Dermis blood vessel endothelial cell (primary cell): Measurements from ENCODE around the gene ZC3H7A. TPM values are rescaled to one million over a fixed set of nuclear protein-coding genes. Genes with fewer than 3 reads are reported as not detected.
A peak's percentile ranks its signal among the peaks of the same experiment; 100 is the strongest.
"Not testable (repeated sequence)": the region's sequence is repeated elsewhere in the genome, so short reads cannot be mapped to it uniquely, and the experiment has no call there.

Source experiments
- DNase-seq: peaks from one replicate; pipeline ENCODE4 v3.0.0; 2010
- total RNA-seq: library from RNA; depleted of rRNA; stranded (reverse); fragments of >200 nt; gene quantifications from 2 replicates; pipeline ENCODE4 v1.2.3, GENCODE V29; 2014

The ZC3H7A gene
- total RNA-seq, 1 donor from 2014 or later, result 43.4 TPM

DNA sequence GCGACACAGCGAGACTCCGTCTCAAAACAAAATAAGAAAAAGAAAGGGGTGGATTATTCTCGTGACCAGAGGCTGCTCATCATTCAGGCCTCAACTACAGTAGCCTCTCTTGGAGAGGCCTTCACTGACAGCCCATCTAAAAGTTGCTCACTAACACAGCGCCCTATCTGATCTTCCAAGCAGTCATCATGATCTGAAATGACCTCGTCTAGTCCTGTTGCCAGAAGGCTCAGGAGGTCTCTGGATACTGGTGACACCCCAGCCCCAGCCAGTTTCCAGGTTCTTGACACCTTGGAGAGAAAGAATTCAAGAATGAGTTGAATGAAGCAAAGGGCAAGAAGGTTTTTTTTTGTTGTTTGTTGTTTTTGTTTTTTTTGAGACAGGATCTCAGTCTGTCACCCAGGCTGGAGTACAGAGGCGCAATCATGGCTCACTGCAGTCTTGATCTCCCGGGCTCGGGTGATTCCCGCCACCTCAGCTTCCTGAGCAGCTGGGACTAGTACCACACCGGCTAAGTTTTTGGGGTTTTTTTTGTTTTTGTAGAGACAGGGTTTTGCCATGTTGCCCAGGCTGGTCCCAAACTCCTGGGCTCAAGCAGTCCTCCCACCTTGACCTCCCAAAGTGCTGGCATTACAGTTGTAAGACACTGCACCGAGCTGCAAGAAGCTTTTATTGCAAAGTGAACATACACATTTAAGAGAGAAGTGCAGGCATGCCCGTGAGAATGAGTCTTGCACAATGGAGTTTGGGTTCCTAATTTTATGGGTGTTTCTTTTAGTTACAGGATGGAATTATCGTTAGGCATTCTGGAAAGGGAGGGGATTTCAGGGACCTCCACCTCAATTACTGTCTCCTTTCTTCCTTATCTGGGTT is 2.7 kb upstream of the ZC3H7A start:
- DNase-seq, result peak; percentile 21

DNA sequence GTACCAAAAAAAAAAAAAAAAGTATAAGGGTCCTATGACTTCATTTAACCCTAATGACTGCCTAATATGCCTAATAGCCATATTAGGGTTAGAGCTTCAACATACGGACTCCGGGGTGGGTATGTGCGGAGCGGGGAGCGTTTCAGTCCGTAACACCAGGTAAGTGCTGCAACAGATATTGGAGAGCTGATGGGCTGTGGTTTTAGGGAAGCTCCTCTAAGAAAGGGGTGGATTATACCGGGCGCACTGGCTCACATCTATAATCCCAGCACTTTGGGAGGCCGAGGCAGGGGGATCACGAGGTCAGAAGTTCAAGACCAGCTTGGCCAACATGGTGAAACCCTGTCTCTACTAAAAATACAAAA is 1.9 kb upstream of the ZC3H7A start:
- DNase-seq, result no peak

DNA sequence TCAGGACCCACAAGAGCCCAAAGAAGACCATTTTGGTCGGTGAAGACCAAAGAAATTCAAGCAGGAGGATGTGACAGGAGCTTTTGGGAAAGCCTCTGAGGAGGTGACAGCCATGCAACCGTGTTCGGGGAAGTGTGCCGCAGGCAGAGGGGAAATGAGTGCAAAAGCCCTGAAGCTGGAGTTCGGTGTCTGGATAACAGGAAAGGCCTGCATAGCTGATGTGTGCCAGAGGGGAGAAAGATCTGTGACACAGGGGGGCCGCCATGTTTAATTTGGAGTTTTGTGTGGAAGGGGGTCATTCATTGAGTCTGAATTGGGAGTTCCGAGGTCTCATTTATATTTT is 870 bp upstream of the ZC3H7A start:
- DNase-seq, result peak; percentile 57

DNA sequence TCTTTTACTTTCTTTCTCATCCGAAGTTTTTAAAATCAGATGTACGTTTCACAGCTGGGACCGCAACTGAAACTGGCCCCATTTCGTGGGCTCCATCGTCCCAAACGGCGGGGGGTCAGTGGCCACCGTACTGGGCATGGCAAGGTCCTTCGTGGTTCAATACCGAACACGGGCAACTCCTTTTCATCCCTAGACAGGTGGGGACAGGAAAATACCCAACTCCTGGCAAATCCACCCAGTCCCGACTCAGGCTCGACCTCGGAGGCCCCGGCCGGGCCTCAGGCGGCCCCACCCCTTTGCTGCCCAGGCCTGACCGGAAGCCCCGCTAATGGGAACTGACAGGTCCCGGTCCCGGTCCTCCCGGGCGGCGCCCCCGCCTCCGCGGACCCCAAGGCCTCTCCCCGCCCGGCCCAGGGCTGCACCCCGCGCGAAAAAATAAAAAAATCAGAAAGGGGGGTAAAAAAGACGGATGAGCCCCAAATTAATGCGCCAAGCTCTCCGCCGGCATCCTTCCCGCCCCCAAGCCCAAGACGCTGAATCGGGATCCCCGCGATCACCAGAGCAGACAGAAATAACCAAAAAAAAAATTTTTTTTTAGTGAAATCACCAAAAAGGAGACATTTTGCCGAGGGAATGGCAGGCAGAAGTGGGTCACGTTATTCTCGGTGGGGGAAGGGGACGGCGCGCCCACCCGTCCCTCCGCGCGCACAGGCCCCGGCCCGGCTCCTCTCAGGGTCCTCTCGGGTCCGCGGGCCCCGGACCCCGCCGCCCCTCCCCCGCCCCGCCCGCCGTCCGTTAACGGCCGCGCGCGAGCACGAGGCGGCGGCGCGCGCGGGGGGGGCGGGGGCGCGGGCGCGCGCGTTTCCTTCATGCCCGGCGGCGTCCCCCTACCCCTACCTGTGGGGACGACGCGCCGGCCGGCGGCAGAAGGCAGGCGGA is 562 bp downstream of the ZC3H7A start:
- peak; percentile 70 for DNase-seq

DNA sequence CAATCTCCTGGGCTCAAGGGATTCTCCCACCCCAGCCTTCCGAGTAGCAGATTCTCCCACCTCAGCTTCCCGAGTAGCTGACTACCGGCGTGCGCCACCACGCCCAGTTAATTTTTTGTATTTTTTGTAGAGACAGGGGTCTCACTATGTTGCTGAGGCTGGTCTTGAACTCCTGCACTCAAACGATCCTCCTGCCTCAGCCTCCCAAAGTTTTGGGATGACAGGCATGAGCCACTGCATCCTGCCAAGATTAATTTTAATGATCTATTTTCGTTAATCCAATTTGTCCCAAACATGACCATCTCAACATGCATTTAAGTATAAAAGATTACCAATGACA is 1.2 kb downstream of the ZC3H7A start:
- no peak for DNase-seq

DNA sequence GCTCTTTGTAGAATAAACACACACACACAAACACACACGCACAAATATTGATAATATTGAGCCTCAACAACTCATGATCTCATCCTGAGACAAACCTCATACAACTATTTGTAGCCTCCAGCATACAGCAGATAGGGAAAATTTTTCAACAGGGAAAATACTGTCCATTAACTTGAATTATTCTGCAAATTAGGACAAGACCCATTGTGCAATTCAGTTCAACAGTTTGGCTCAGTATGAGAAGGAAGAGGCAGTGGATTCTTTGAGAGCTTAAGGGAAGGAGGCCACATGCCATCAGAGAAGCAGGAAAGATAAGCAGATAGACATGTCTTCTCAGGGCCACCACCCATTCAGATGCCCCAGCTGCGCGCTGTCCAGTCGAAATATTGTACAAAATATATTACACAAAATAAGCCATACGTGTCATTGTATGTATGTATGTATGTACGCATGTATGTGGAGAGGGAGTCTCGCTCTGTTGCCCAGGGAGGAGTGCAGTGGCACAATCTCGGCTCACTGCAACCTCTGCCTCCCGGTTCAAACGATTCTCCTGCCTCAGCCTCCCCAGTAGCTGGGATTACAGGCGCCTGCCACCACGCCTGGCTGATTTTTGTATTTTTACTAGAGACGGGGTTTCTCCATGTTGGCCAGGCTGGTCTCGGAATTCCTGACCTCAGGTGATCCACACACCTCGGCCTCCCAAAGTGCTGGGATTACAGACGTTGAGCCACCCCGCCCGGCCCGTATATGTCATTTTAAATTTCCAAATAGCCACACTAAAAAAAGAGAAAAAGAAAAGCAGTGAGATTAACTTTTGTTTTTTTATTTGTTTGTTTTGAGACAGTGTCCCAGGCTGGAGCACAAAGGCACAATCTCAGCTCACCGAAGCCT is 1.8 kb downstream of the ZC3H7A start:
- DNase-seq, result no peak

DNA sequence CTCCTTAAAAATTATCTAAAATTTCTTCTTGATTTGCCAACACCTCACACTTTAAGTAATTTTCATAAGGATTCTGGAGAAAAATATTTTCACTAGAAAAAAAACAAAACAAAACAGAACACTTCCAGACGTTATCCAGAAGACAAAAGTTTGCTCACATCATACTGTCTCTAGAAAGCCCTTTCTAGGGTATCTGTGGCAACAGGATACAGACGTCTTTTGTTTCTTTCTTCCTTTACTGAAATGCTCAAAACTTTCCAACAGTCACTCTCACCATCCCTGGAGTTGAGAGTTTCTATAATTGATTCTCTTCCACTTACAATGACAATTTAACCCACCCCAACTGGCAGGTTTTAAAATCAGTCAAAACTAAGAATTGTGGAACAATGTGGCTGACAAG is 2.6 kb downstream of the ZC3H7A start:
- DNase-seq, result peak; percentile 40

DNA sequence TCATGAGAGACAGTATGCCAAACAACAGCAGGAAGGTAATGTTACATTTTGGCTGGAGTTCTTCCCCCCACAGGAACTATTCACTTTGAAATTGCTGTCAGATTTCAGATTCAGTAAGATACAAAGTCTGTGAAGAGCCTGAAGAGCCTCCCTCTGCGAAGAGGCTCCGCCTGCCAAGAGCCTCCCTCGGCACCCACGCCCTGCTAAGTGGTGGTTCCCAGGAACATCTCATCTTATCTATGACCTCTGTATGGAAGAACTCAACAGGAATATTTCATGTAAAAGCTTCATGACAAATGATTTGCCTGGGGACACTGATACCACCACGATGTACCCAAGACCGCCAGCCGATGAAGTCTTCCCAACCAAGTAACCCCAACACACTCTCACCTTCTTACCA is 3.2 kb downstream of the ZC3H7A start:
- DNase-seq, result no peak

DNA sequence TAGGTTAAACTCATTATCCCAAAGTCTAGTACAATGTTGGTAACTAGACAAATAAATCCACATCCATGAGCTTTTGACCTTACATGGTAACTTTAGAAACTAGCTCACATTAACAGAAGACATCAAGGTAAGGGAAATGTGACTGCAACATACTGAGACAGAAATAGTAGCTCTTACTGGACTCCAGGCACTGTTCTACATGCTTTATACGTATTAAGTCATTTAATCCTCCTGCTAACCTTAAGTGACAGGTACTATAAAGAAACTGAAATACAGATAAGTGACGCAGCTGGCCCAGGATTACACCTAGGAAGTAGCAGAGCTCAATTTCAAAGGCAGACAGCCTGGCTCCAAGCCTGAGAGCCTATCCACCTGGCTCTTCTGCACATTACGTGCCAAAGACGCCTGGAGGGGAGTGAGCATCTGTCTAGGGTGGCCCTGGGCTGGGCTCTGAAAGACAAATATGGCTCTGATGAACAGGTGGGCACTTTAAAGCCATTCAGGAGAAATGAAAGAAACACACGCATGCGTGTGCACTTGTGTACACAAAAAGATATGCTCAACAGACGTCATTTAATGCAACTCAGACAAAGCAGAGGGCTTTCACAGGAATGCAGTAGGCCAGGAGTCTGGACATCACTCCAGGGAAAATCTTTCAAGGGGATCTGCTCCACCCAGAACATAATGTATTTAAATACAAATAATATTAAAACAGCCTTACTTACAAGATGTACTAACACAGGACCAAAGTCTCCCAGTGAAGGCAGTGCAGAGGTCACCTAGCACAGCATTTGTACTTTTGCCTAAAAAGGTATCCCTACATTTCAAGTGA is 4.4 kb downstream of the ZC3H7A start:
- DNase-seq, result no peak

DNA sequence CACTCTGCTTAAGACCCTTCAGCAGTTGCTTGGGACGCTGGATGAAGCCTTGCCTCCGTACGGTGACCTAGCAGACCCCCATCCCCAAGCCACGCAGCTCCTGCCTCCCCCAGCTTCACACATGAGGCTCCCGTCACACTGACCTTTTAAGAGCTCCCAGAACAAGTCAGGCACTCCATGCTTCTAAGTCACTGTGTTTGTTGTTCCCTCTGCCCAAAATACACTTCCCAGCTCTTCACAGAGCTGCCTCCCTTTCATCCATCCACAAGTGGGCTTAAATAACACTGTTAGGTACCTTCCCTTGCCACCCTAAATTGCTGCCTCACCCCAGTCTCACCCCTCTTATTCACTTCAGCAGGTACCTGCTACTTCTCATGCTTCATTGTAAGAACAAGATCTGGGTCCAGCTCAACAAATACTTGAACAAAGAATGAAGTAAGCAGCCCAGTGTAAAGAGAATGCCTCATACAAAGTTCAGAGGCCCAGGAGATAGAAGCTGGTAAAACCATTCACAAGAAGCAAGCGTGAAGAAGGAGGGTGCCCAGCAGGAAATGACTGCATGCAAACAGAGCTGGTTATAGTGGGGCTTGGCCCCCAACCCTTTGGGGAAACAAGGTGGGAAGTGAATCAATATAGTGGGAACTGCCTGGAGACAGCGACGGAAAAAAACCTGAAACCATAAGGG is 5.8 kb downstream of the ZC3H7A start:
- peak; percentile 16 for DNase-seq

DNA sequence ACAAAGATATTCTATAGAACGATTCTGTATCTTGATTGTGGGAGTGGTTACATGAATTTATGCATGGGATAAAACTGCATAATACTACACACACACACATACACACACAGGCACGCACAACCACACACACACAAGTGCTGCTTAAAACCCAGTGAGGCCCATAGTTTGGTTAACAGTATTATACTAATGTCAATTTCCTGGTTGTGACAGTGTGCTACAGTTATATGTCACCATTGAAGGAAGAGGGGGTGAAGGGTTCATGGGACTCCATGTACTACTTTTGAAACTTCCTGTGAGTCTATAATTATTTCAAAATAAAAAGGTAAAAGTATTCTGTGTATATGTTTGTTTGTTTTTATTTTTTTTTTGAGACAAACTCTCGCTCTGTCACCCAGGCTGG is 8.1 kb downstream of the ZC3H7A start:
- no peak for DNase-seq

DNA sequence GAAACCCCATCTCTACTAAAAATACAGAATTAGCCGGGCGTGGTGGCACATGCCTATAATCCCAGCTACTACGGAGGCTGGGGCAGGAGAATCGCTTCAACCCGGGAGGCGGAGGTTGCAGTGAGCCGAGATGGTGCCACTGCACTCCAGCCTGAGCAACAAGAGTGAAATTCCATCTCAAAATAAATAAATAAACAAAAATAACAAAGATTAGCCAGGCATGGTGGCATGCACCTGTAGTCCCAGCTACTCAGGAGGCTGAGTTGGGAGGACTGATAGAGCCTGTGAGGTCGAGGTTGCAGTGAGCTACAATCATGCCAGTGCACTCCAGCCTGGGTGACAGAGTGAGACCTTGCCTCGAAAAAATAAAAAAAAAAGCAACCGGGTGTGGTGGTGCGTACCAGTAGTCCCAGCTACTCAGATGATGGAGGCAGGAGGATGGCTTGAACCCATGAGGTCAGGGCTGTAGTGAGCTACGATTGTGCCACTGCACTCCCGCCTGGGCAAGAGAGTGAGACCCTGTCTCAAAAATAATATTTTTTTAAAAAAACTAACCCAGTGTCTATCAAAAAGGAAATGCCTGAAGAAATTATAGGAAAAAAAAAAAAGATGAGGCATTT is 12.0 kb downstream of the ZC3H7A start:
- DNase-seq, result not testable (repeated sequence)

DNA sequence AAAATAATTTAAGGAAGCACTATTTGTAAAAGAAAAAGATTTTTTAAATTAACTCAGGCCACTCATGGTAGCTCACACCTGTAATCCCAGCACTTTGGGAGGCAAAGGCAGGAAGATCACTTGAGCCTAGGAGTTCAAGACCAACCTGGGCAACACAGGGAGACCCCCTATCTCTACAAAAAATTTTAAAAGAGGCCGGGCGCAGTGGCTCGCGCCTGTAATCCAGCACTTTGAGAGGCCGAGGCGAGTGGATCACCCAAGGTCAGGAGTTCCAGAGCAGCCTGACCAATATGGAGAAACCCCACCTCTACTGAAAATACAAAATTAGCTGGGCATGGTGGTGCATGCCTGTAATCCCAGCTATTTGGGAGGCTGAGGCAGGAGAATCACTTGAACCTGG is 12.7 kb downstream of the ZC3H7A start:
- DNase-seq, result not testable (repeated sequence)

DNA sequence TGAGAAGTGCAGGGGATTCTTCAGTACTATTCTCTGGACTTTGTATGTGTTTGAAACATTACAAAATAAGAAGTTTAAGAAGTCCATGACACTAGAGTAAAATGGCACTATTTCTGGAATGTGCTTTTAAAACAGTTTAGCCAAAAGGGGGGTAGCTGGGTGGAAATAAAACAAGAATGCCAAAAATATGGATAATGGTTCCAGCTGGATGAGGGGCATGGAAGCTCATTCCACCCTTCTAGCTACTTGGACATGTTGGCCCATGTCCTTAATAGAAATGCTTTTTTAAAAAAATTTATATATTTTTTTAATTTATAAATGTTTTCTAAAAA is 13.1 kb downstream of the ZC3H7A start:
- DNase-seq, result no peak

DNA sequence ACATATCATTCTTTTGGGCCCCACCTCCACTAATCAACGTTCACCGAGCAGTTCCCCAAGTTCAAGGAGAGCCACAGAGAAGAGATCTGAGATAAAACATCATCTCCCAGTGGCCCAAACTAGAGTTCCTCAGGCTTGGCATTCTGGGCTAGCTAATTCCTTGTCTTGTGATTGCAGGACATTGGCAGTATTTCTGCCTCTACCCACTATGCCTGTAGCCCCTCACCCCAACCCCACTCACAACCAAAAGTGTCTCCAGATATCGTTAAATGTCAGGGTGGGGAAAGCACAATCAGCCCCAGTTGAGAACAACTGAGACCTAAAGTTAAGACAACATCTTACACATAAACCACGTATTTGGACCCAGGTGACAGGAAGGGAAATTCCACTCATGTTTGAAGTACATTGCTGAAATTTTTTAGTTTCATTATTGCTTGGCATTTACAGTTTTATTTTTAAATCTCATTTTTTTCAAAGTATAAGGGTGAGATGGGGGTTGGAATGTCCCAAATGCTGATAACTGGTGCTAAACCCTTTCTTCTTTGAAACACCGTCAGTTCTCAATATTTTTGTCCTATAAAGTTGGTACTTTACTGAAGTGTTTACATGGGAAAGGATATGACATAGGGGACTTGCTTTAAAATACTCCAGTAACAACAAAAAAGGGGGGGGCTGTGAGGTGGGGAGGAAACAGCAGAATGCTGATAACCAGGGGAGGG is 13.6 kb downstream of the ZC3H7A start:
- DNase-seq, result peak; percentile 86

DNA sequence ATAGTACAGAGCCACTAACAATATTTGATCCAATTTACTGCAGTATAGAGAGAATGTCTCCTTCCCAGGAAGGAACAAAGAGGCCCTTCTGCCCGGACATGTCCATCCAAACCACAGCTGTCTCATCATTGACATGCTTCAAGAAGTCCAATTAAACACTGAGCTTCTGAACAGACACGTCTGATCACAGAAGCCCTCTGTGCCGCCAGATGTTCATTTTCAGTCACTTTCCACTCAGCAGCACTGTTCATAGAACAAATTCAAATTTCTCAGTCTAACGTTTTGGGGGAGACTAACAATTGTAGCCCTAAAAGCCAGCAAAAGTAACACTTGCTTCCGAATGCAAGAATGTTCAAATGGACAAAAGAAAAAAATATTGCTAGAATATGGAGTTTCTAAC is 15.3 kb downstream of the ZC3H7A start:
- no peak for DNase-seq

DNA sequence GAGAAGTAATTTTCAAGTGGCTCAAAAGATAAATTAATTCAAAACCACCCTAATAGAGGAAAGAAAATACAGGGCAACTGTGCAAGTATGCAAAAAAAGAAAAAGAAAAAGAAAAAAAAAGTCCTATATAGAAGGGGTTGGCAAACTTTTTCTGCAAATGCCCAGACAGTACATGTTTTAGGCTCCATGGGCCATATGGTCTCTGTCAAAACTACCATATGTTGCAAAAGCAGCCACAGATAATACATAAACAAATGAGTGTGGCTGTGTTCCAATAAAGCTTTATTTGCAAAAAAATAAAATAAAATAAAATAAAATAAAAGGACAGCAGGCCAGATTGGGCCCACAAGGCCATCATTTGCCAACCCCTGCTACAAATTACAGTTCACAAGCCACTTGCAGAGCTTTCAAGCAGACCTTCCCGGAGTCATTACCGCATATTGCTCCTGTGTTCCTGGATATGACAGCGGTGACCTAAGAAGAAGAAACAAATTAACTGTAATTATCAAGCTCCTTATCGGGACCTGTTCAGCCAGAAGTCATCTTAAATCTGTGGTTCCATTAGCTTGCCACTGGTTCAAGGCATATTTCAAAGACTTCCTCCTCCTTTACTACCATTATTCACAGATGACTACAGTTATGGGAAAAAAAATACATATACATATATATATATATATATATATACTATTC is 15.9 kb downstream of the ZC3H7A start:
- DNase-seq, result no peak

DNA sequence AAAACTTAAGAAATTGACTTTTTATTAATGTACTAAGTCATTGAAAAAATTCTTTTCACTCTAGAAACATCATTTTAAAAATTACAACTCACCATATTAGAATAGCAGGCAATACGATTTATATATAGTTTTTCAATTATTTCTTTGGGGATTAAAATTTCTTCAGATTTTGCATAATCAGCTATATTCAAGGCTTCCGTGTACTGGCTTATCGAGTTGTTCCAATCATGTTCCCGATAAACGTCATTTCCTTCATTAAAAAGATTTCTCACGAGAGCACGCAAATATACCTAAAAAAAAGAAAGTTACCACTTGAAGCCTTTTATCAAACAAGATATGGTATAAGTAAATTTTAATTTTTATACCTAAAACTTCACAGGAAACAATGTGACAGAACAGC is 18.0 kb downstream of the ZC3H7A start:
- DNase-seq, result no peak

DNA sequence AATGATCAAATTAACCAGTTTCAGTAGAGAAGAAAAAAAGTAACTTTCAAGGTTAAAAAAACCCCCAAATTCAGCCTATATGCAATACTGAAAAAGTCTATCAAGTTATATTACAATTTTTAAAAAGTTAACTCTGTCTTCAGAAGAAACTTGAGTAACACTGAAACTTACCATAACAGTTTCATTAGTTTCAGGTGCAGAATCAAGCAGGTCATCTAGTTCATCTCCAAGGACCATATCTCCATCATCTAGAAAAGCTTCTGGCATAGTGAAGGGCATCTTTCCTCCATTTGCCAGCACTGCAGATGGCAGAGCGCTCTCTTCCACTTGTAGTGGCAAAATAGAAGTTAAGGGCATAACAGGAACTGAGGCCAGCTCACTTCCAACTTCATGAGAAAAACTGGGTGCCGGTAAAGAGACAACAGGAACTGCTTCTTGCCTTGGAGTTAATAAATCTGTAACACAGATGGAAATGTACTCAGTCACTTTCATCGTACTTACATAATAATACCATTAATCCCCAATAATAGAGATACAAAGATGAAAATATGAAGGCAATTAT is 22.9 kb downstream of the ZC3H7A start:
- no peak for DNase-seq
